Mucosa of rectum (tissue), 2 donors: ENCODE results near the gene INPP4A.
A peak's percentile ranks its signal among the peaks of the same experiment; 100 is the strongest.
"Not testable (repeated sequence)": the region's sequence is repeated elsewhere in the genome, so short reads cannot be mapped to it uniquely, and the experiment has no call there.

ENCODE experiments used
- H3K27ac ChIP-seq, 2 donors: one replicate each; pipeline ENCODE4 v1.7.0; 2013; ENCODE audit warnings: inconsistent platforms in 2 of 2, low read depth in 2 of 2, low read length in 2 of 2
- H3K27me3 ChIP-seq, 2 donors: one replicate each; pipeline ENCODE4 v1.7.0; 2013; ENCODE audit warnings: low read length in 2 of 2; ENCODE audit not compliant: control insufficient read depth in 2 of 2, insufficient read depth in 2 of 2
- H3K36me3 ChIP-seq, 2 donors: one replicate each; pipeline ENCODE4 v1.7.0; 2013; ENCODE audit warnings: low read length in 2 of 2; ENCODE audit not compliant: control insufficient read depth in 2 of 2, insufficient read depth in 2 of 2
- H3K4me1 ChIP-seq, 2 donors: one replicate each; pipeline ENCODE4 v1.7.0; 2013; ENCODE audit warnings: low read length in 2 of 2, mild to moderate bottlenecking in 1 of 2; ENCODE audit not compliant: control insufficient read depth in 2 of 2, insufficient read depth in 2 of 2
- H3K4me3 ChIP-seq, 2 donors: one replicate each; pipeline ENCODE4 v1.7.0; 2013; ENCODE audit warnings: low read length in 2 of 2
- H3K9ac ChIP-seq, 2 donors: one replicate each; pipeline ENCODE4 v1.7.0; 2013; ENCODE audit warnings: low read length in 2 of 2, low read depth in 1 of 2, mild to moderate bottlenecking in 1 of 2
- H3K9me3 ChIP-seq, 2 donors: one replicate each; pipeline ENCODE4 v1.7.0; 2013; ENCODE audit warnings: low read length in 2 of 2; ENCODE audit not compliant: control insufficient read depth in 2 of 2
- donor health status: healthy.
- donor health status: Normal muscosa, but diverticular disease.

Gene INPP4A

GRCh38 chr2:98444436-98445176 is at the start of gene INPP4A:
INPP4A (plus strand) TSS chr2:98444858; CDS start chr2:98520049, 75,191 bp downstream.
- Histone ChIP-seq H3K27me3 (no peaks in the 10 kb centered on the region), H3K9me3 (no peaks in the 10 kb centered on the region), H3K27ac (peak within 1 kb of the TSS; percentile 51 to 70), H3K36me3 (no peaks in the 10 kb centered on the region), H3K4me1 (peaks cover 9 to 16% of the 10 kb centered on the region in 2 donors), H3K4me3 (peak within 1 kb of the TSS; percentile 82 to 91), H3K9ac (peak within 1 kb of the TSS; percentile 71 to 77)

- Histone ChIP-seq H3K9ac (no peak overlapping the region), H3K4me1 (no peaks in the 10 kb centered on the region), H3K9me3 (no peaks in the 10 kb centered on the region), H3K4me3 (no peak overlapping the region), H3K27me3 (peaks cover 0 to 7% of the 10 kb centered on the region in 2 donors), H3K27ac (no peak overlapping the region), H3K36me3 (no peaks in the 10 kb centered on the region)
These were observed 48.7 kb upstream of the INPP4A start for GRCh38 chr2:98395977-98396376.

GRCh38 chr2:98396745-98397355 is 47.8 kb upstream of the INPP4A start:
- H3K27ac ChIP-seq, result no peak overlapping the region
- no peak overlapping the region for H3K9ac ChIP-seq
- no peaks in the 10 kb centered on the region for H3K9me3 ChIP-seq
- no peak overlapping the region for H3K4me3 ChIP-seq
- H3K4me1 ChIP-seq, result no peaks in the 10 kb centered on the region
- H3K36me3 ChIP-seq, result no peaks in the 10 kb centered on the region
- peaks cover 0 to 7% of the 10 kb centered on the region in 2 donors for H3K27me3 ChIP-seq

- Histone ChIP-seq H3K36me3 (no peaks in the 10 kb centered on the region), H3K9ac (no peak overlapping the region), H3K27ac (no peak overlapping the region), H3K4me1 (no peaks in the 10 kb centered on the region), H3K27me3 (peaks cover 0 to 7% of the 10 kb centered on the region in 2 donors), H3K9me3 (no peaks in the 10 kb centered on the region), H3K4me3 (no peak overlapping the region)
These were observed 45.5 kb upstream of the INPP4A start for GRCh38 chr2:98399140-98399539.

GRCh38 chr2:98403878-98404277 is 40.8 kb upstream of the INPP4A start:
- Histone ChIP-seq H3K4me3 (no peak overlapping the region), H3K27ac (no peak overlapping the region), H3K9me3 (no peaks in the 10 kb centered on the region), H3K27me3 (peaks cover 0 to 3% of the 10 kb centered on the region in 2 donors), H3K4me1 (no peaks in the 10 kb centered on the region), H3K36me3 (no peaks in the 10 kb centered on the region), H3K9ac (no peak overlapping the region)

- no peak overlapping the region for H3K9ac ChIP-seq
- no peak overlapping the region for H3K4me3 ChIP-seq
- peaks cover 0 to 3% of the 10 kb centered on the region in 2 donors for H3K27me3 ChIP-seq
- H3K4me1 ChIP-seq, result no peaks in the 10 kb centered on the region
- H3K27ac ChIP-seq, result no peak overlapping the region
- no peaks in the 10 kb centered on the region for H3K9me3 ChIP-seq
- H3K36me3 ChIP-seq, result no peaks in the 10 kb centered on the region
These were observed 40.0 kb upstream of the INPP4A start for GRCh38 chr2:98404556-98405250.

- Histone ChIP-seq H3K27me3 (no peaks in the 10 kb centered on the region), H3K4me3 (no peak overlapping the region), H3K9ac (no peak overlapping the region), H3K36me3 (no peaks in the 10 kb centered on the region), H3K9me3 (no peaks in the 10 kb centered on the region), H3K27ac (no peak overlapping the region), H3K4me1 (no peaks in the 10 kb centered on the region)
These were observed 39.4 kb upstream of the INPP4A start for GRCh38 chr2:98405301-98405700.

GRCh38 chr2:98408155-98408554 is 36.5 kb upstream of the INPP4A start:
- H3K4me3 ChIP-seq, result no peak overlapping the region
- no peaks in the 10 kb centered on the region for H3K9me3 ChIP-seq
- H3K27me3 ChIP-seq, result no peaks in the 10 kb centered on the region
- H3K36me3 ChIP-seq, result no peaks in the 10 kb centered on the region
- H3K27ac ChIP-seq, result no peak overlapping the region
- no peak overlapping the region for H3K9ac ChIP-seq
- no peaks in the 10 kb centered on the region for H3K4me1 ChIP-seq

- H3K9me3 ChIP-seq, result no peaks in the 10 kb centered on the region
- H3K36me3 ChIP-seq, result no peaks in the 10 kb centered on the region
These were observed 31.8 kb upstream of the INPP4A start for GRCh38 chr2:98412751-98413458.

GRCh38 chr2:98414246-98414645 is 30.4 kb upstream of the INPP4A start:
- H3K9me3 ChIP-seq, H3K4me1 ChIP-seq, H3K36me3 ChIP-seq, H3K27ac ChIP-seq, H3K4me3 ChIP-seq, H3K9ac ChIP-seq, H3K27me3 ChIP-seq: not testable (repeated sequence)

More at GRCh38 chr2:98412751-98413458, 31.8 kb upstream of the INPP4A start:
- Histone ChIP-seq H3K4me1 (no peaks in the 10 kb centered on the region), H3K27me3 (no peaks in the 10 kb centered on the region), H3K4me3 (no peak overlapping the region), H3K9ac (peak overlapping the region in 1 of 2 donors; percentile 5), H3K27ac (no peak overlapping the region)
